PFSK-1 (cell line): ENCODE measurements around the gene GGTA1.

Source experiments
- FOXP2 ChIP-seq: optimal IDR thresholded peaks from 2 replicates; pipeline ENCODE3; 2011; ENCODE audit warnings: borderline replicate concordance, control low read depth, inconsistent platforms; ENCODE audit not compliant: insufficient read depth; ENCODE audit errors: extremely low read length, extremely low read depth
- POLR2AphosphoS5 ChIP-seq: IDR thresholded peaks from 2 replicates; pipeline ENCODE4 v1.6.1; 2012; ENCODE audit warnings: low read depth, mild to moderate bottlenecking, control low read depth, low read length, moderate library complexity
- REST ChIP-seq, 2 experiments: IDR thresholded peaks; 2 replicates each; pipeline versions ENCODE4 v1.6.1 to v1.8.0; 2011 to 2012; ENCODE audit warnings: low read depth in 2 of 2, low read length in 2 of 2, control low read depth in 1 of 2, inconsistent platforms in 1 of 2, mild to moderate bottlenecking in 1 of 2, moderate library complexity in 1 of 2; ENCODE audit not compliant: insufficient read depth in 1 of 2
- SIN3A ChIP-seq: IDR thresholded peaks from 2 replicates; pipeline ENCODE4 v1.6.1; 2012; ENCODE audit warnings: mild to moderate bottlenecking, low read length, moderate library complexity, borderline replicate concordance; ENCODE audit not compliant: insufficient read depth
- TAF1 ChIP-seq: IDR thresholded peaks from 2 replicates; pipeline ENCODE4 v1.6.1; 2012; ENCODE audit warnings: low read length, control low read depth, borderline replicate concordance; ENCODE audit not compliant: insufficient read depth

GGTA1 gene

GRCh38 chr9:121443981-121444380, 55.7 kb downstream of the GGTA1 start:
- no peak for TF ChIP-seq SIN3A
- no peak for TF ChIP-seq TAF1
- no peak for TF ChIP-seq POLR2AphosphoS5
- TF ChIP-seq FOXP2 = no peak
- no peak for TF ChIP-seq REST (IDR thresholded peaks at IDR 0.05; ENCODE audit: insufficient read depth in 1 of 2, low read depth in 2 of 2, low read length in 2 of 2)

- no peak for TF ChIP-seq SIN3A
- no peak for TF ChIP-seq REST (IDR thresholded peaks at IDR 0.05; ENCODE audit: insufficient read depth in 1 of 2, low read depth in 2 of 2, low read length in 2 of 2)
- no peak for TF ChIP-seq FOXP2
- TF ChIP-seq TAF1 = no peak
- no peak for TF ChIP-seq POLR2AphosphoS5
Measured at GRCh38 chr9:121441165-121441564, 58.5 kb downstream of the GGTA1 start.

- TF ChIP-seq POLR2AphosphoS5 = no peak
Measured at GRCh38 chr9:121439711-121440664, 59.7 kb downstream of the GGTA1 start.

GRCh38 chr9:121439016-121439415, 60.6 kb downstream of the GGTA1 start:
- TF ChIP-seq SIN3A (no peak), FOXP2 (no peak), REST (IDR thresholded peaks at IDR 0.05; ENCODE audit: insufficient read depth in 1 of 2, low read depth in 2 of 2, low read length in 2 of 2) (no peak), POLR2AphosphoS5 (no peak), TAF1 (no peak)

GRCh38 chr9:121437891-121438290, 61.8 kb downstream of the GGTA1 start:
- TF ChIP-seq FOXP2 = no peak
- no peak for TF ChIP-seq REST (IDR thresholded peaks at IDR 0.05; ENCODE audit: insufficient read depth in 1 of 2, low read depth in 2 of 2, low read length in 2 of 2)
- no peak for TF ChIP-seq SIN3A
- no peak for TF ChIP-seq POLR2AphosphoS5
- no peak for TF ChIP-seq TAF1
